GM18505 (cell line): ENCODE results near the gene CCL4.
"Not testable (repeated sequence)": the region's sequence is repeated elsewhere in the genome, so short reads cannot be mapped to it uniquely, and the experiment has no call there.

Source experiments
- ATAC-seq: cut with Tn5 transposase; IDR thresholded peaks from one replicate; pipeline ENCODE4 v1.9.1; 2021; ENCODE audit not compliant: unreplicated experiment
- POLR2A ChIP-seq: IDR thresholded peaks from 4 replicates; pipeline ENCODE4 v1.6.1; 2011; ENCODE audit warnings: borderline replicate concordance; ENCODE audit not compliant: insufficient read depth, insufficient read length; ENCODE audit errors: extremely low read depth

CCL4 gene

DNA sequence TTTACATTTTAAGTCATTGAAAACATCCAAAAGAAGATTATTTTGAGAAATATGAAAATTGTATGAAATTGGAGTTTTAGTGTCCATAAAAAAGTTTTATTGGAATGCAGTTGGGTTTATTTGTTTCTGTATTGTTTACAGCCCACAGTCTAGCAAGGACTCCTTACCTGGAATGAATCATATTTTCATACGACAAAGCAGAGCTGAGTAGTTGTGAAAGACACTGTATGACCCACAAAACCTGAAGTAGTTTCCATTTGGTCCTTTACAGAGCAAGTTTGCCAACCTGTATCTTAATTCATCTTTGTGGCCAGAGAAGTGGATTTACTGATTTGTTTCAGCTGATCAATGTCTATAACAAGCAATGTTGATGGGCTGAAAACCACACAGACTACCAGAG lies 29.3 kb upstream of the CCL4 start:
- no peak for TF ChIP-seq POLR2A
- no peak for ATAC-seq

DNA sequence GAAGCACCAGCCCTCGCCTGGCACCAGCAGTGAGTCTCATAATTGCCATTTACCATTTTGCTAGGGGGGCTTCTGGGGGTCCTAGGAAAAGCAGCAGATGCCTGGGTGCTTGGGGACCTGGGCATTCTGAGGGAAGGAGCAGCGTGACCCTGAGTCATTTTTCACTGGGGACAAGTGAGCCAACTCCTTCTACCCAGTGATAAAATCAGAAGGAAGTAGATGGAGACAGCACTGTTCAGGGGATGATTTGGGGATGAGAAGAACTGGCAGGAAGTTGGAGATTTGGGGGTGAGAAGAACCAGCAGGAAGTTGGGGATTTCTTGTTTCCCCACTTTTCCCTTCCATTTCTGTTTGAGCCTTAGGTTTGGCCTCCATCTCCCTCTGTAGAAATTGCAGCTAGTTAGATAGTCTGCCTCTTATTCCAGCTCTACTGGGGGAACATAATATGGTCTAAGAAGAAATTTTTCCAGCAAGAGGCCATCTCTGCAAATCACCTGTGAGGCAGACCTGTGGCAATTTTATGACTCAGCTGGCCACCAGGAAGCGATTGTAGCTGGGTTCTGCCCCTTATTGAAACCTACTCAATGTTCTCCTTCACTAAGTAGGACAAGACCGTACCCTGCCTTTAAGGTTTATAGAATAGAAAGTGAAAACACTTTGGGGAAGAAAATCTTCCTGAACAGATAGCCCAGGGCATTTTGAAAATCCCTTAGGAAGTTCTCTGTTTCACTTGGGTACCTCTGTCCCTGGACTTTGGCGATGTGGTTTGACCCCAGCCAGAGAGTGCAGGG lies 21.8 kb upstream of the CCL4 start:
- not testable (repeated sequence) for ATAC-seq

DNA sequence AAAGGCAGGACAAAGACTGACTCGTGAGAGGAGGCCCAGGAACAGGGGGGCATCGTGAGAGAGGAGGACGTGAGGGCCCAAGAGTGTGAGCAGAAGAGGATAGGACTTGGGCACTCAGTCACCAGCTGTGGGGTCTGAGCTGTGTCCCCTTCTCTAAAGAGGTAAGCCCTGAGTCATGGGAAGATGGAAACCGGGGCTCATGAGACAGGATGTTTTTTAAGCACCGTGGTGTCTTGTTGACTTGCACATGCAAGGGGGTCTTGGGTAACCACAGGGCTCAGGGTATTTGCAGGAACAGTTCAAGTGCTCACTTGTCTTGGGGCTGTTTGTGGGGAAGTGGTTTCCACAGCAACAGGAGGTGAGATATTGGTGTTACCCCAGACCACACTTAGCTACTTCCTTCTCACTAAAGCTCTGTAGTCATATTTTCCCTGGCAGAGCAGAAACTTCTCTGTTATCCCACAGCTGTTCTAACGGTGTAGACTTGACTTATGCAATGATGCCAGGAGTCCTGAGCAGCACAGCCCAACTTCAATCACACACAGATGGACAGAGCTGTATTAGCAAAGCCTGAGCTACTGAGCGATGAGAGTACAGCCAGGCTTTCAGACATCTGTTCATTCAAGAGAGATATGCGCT lies 21.0 kb upstream of the CCL4 start:
- ATAC-seq, result peak; percentile 44

DNA sequence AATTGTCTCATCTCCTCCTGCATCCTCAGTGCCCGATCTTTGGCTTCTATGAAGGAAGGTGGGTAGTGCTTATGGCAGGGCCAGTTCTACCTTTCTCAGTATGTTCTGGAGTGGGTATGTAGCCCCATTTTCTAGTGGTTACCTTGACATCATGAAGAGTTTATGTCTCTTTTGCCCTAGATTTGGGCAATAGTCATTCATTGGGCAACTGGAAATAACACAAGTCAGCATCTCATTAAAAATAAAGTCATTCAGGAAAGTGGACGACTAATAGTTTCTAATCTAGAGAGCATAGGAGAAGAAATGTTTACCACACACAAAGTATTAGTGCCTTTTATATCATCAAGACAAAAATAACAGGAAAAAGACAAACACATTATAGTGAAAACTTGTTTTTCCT lies 19.9 kb upstream of the CCL4 start:
- ATAC-seq, result not testable (repeated sequence)

DNA sequence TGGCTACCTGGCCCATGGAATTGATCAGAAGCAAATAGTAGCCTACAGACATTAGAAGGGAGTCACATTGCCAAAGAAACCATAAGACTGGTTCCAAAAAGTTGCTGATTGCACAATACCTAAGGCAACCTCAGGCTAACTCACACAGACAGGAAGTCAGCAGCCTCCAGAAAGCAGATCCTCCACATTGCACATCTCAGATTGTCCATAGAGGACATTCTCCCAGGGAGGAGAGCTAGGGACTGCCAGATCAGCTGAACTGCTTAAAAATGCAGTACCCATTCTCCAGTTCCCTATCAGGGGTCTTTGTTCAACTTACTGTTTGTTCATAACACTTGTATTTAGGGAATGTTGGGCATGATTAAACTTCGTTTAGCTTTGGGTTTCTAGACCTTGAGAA lies 17.9 kb upstream of the CCL4 start:
- TF ChIP-seq POLR2A, result no peak
- no peak for ATAC-seq

DNA sequence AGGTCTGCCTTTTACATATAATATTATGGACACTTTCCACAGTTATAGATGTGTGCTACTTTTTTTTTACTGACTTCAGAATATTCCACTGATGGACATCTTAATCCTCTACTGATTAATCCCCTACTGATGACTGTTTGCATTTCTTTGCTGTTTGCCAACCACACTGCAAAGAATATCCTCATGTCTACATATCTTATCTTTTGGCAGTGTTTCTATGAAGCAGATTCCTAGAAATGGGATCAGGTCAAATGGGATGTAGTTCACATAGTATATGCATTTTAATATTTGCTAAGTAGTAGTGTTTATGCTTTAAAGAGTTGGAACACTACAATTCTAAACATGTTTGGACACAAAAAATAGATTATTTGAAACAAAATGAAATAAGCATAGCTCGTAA lies 16.8 kb upstream of the CCL4 start:
- ATAC-seq, result no peak
- TF ChIP-seq POLR2A, result no peak

DNA sequence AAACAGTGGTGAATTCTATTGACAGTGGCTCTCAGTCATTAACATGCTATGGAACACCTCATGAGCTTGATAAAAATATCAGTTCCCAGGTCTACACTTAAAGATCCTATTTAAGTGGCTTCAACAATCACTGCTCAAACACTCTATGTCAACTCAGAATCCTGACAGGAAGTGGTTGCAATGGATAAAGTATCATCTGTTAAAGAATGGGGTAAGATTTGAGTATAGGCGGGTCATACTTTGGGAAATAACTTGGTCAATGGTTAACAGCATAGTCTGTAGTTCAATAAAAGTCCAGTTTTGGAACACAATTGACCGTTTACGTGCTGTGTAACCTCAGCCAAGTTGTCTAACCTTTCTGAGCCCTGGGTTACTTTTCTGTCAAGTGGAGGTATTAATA lies 16.2 kb upstream of the CCL4 start:
- ATAC-seq, result not testable (repeated sequence)

DNA sequence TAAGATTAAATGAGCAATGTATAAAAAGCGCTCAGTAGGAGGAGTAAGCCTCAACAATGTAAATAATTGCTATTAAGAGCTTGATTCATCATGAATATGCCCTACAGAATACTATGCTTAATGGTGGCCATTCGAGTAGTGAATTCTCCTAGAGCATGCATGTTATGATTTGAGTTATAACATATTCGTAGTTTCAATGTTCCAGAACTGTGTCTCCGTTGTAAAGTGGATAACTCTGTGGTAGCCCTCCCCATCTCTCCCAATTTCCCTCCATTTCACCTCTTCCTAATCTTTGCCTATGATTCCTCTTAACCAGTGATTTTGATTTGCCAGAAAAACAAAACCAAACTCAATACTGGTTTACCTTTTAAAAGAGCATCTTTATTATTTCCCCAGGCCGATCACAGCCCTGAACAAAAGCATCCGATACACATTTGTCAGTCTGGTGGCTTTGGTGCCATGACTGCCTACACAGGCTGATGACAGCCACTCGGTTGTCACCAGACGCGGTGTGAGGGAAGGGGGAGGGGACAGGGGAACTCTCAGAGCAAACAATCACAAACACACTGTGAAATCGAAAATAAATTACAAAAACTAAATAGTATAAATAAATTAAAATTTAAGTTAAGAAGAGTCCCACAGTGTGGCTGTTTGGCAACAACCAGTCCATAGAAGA lies 15.6 kb upstream of the CCL4 start:
- peak; percentile 47 for TF ChIP-seq POLR2A
- ATAC-seq, result not testable (repeated sequence)

More for the DNA sequence above, 16.2 kb upstream of the CCL4 start:
- TF ChIP-seq POLR2A, result peak; percentile 60

DNA sequence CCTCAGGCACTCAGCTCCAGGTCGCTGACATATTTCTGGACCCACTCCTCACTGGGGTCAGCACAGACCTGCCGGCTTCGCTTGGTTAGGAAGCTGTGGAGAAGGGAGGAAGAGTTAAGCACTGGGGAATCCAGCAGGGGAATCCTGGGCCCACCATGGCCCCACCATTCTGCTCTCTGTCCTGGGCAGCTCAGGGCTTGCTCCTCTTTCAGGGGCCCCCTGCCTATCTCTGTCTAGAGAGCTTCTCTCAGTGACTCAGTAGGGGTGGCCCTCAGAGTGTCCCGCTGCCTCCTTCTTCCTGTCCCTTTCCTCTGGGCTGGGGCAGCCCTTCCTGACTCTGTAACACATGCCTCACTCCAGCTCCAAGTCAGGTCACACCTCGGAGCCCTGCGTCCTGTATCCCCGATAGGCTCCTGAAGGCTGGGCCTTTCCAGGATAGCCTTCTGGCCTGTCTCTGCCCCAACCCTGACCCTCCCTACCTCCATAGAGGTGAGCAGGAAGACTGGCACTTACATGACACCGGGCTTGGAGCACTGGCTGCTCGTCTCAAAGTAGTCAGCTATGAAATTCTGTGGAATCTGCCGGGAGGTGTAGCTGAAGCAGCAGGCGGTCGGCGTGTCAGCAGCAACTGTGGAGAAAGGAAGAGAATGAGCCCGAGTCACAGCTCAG lies 14.8 kb upstream of the CCL4 start:
- no peak for ATAC-seq

DNA sequence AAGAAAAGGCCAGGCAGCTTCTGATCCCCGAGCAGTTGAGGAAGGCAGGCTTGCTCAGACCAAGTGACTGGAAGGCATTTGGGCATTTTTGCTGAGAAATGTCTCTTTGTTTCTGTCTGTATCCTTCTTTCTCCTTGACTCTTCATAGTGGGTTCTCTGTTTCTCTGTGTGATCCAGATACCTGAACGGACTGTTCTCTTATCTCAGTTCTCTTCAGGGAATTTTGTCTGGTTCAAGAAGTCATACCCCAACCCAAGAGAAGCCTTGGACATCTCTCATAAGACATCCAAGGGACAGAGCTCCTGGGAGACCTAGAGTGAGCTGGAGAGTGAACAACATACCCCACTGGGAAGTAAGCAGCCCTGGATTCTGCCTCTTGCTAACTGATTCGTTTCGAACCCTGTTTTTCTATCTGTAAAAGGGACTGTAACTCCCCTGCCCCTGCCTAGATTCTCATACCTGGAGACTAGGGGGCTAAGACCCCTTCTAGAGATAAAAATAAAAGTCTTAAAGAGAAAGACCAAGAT lies 14.2 kb upstream of the CCL4 start:
- ATAC-seq, result no peak
- TF ChIP-seq POLR2A, result peak; percentile 0

More for the DNA sequence above, 14.8 kb upstream of the CCL4 start:
- peak; percentile 58 for TF ChIP-seq POLR2A

DNA sequence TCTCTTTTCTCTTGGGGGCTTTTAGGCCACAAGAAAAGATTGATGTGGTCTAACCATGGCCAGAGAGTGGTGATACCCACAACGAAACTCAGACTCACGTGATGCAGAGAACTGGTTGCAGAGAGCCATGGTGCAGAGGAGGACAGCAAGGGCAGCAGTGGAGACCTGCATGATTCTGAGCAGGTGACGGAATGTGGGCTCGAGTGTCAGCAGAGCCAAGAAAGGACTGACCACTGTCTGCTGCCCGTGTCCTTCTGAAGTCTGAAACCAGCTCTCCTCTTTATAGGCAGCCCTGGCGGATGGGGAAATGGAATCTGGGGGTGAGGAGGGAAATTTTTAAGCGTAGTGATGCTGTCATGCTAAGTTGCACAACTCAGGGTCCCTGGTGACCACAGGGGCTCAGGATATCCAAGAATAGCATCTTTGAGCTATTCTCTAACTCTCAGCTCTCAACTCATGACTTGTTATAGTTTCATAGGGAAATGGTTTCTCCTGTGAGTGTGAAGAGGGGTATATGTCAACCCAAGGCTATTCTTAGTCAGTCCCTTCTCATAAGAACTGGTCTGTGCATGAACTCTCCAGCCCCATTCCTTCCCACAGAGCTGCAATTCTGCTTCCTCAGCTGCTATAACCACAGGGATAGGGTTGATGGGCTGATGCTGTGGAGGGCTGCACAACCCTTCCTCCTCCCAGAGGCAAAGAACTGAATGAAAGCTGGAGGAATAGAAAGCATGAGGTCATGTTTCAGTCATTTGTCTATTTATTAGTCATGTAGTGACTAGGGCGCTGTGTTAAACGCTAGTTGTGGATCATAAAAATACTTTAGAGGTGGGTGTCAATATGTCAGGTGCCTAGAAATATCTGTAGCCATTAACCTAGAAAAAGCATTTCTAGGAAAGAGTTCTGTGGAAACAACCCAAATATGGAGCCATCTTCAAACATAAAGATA lies 13.5 kb upstream of the CCL4 start, which contains the start of gene CCL3:
CCL3 (minus strand) TSS at position 256 of the 949 bp plus-strand sequence; CDS start at position 171, 85 bp downstream.
- peak; percentile 98 for TF ChIP-seq POLR2A
- ATAC-seq, result peak; percentile 56

DNA sequence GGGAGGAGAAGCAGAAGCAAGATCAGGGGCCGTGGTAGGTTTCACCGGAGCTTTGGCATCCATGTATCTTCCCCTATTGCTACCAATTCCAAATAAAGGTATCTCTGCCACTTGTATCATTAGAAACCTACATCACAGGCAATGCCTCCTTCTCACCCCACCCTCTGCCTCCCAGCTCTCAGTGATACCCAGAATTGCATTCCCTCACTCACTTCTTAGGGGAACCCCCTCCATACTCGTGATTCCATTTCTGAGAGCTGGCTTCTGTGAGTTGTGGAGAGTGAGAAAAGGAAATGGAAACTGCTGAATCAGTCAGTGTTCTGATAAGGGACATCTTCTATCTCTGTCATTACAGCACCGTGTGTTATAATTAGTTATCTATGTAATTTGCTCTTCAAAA lies 11.4 kb upstream of the CCL4 start:
- no peak for TF ChIP-seq POLR2A
- no peak for ATAC-seq

DNA sequence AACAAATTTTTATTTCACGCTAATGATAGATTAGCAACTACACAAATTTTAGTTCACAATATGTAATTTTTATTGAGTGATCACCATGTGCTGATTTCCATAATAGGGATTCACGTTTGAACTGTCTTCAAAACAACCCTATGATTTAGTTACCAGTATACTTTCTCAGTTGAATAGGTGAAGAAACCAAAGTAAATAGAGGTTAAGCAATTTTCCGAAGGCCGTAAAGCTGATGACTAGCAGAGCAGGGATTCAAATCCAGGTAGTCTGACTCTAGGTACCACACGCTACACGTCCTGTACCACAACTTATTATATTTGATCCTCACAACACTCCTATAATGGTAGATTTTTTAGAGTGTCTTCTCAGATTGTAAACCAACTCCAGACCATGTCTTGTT lies 10.9 kb upstream of the CCL4 start:
- not testable (repeated sequence) for ATAC-seq
